RWPE1 (cell line): ENCODE measurements around the gene TMEM44.
"Not testable (repeated sequence)": the region's sequence is repeated elsewhere in the genome, so short reads cannot be mapped to it uniquely, and the experiment has no call there.

Experiments used
- CTCF ChIA-PET: fragments of 350-600 bp; sonication (Branson Sonifier 250); formaldehyde crosslinking; extraction: SDS; loops from one replicate; lab custom pipeline; 2021; lab: Yijun Ruan, JAX
- POLR2A ChIA-PET: fragments of 400-600 bp; formaldehyde crosslinking; extraction: SDS; loops from one replicate; lab custom pipeline; 2020; ENCODE audit warnings: antibody characterized with exemption; ENCODE audit not compliant: low non-redundant PET; lab: Yijun Ruan, JAX
- DNase-seq: peaks from one replicate; pipeline ENCODE4 v3.0.0; 2012; ENCODE audit warnings: low spot score
- H3K27ac ChIP-seq: fragments of 450-650 bp; 2 replicates; pipeline ENCODE4 v1.5.1; 2017
- CTCF ChIP-seq: fragments of 450-650 bp; conservative IDR thresholded peaks from 2 replicates; pipeline ENCODE4 v1.5.1; 2017; ENCODE audit warnings: low read depth, mild to moderate bottlenecking

TMEM44 gene

GRCh38 chr3:194549853-194550252 lies 83.4 kb downstream of the TMEM44 start:
- POLR2A ChIA-PET = no interaction called here
- CTCF ChIA-PET = no interaction called here
- H3K27ac ChIP-seq = no peak overlapping the region
- no peak for DNase-seq
- no peak for TF ChIP-seq CTCF

- ChIA-PET CTCF (no interaction called here), POLR2A (no interaction called here)
- DNase-seq = no peak
- no peak overlapping the region for H3K27ac ChIP-seq
- no peak for TF ChIP-seq CTCF
These were observed 84.6 kb downstream of the TMEM44 start for GRCh38 chr3:194548346-194549321.

- CTCF ChIA-PET = no interaction called here
- no peak for TF ChIP-seq CTCF
- no peak for DNase-seq
- POLR2A ChIA-PET = no interaction called here
- no peak overlapping the region for H3K27ac ChIP-seq
These were observed 86.2 kb downstream of the TMEM44 start for GRCh38 chr3:194547042-194547441.

GRCh38 chr3:194545538-194545937 lies 87.7 kb downstream of the TMEM44 start:
- H3K27ac ChIP-seq, POLR2A ChIA-PET, DNase-seq, CTCF ChIA-PET: not testable (repeated sequence)

- TF ChIP-seq CTCF = no peak
- no peak for DNase-seq
- H3K27ac ChIP-seq = no peak overlapping the region
- ChIA-PET CTCF (no interaction called here), POLR2A (no interaction called here)
These were observed 89.7 kb downstream of the TMEM44 start for GRCh38 chr3:194543550-194543949.

- POLR2A ChIA-PET = no interaction called here
- CTCF ChIA-PET = no interaction called here
- TF ChIP-seq CTCF = no peak
- H3K27ac ChIP-seq = no peak overlapping the region
- DNase-seq = no peak
These were observed 91.7 kb downstream of the TMEM44 start for GRCh38 chr3:194541483-194541882.

GRCh38 chr3:194540274-194540905 lies 92.8 kb downstream of the TMEM44 start:
- CTCF ChIA-PET = no interaction called here
- TF ChIP-seq CTCF = no peak
- no peak for DNase-seq
- H3K27ac ChIP-seq = no peak overlapping the region
- POLR2A ChIA-PET = no interaction called here
